ENCODE measurements around the gene ZNG1B.
"Not testable (repeated sequence)": the region's sequence is repeated elsewhere in the genome, so short reads cannot be mapped to it uniquely, and the experiment has no call there.

DNA sequence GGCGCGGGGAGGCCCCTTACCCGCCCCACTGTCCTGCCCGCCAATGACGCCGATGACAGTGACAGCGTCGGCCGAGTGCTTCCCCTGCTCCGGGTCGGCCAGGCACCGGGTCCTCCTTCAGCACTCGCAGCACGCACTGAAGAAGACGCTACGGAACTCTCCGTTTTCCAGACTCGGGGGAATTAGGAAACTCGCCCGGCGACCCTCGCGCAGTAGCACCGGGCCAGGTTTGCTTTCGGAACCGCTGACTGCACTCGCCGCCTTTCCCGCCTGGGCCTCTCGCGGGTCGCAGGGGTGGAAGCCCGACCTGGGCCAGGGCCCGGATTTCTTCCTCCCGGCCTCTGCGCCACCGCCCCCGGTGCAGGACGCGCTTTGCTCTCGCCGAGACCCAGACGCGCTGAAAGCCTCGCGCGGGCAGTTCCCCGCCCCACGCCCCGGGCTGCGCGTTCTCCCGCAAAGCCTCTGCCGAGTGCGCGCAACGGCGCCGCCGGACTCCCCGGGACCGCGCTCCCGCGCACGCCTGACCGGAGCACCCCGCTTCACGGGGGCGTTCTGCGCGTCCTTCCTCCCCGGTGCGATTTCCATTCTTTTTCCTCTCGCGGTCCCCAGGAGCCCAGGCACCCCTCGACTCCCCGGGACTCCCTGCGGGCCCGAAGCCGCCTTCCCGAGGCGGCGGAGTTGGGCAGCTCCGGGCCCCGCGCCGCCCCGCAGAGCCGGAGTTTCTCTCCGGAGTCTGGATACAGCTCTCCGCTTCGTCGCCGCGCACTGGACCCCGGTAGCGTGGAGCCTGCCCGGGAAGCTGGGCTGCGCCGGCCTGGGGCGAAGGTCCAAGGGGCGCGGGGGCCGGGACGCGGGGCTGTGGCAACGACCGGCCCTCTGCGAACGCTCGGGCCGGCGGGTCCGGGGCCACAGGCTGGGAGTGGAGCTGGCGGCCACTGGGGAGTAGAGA is 65.9 kb downstream of the ZNG1B start:
- TF ChIP-seq EZH2 (conservative IDR thresholded peaks at IDR 0.05; ENCODE audit: low read depth, low read length); YY1 (IDR thresholded peaks at IDR 0.05; ENCODE audit: insufficient read depth, insufficient replicate concordance, low read depth, low read length); CBFB (CRISPR knock-in tag; IDR thresholded peaks at IDR 0.05); BHLHE40 (IDR thresholded peaks at IDR 0.05; ENCODE audit: low read length); ARID2 (CRISPR knock-in tag; IDR thresholded peaks at IDR 0.05; ENCODE audit: borderline replicate concordance): not testable (repeated sequence)
- TF ChIP-seq, protein P1, sequence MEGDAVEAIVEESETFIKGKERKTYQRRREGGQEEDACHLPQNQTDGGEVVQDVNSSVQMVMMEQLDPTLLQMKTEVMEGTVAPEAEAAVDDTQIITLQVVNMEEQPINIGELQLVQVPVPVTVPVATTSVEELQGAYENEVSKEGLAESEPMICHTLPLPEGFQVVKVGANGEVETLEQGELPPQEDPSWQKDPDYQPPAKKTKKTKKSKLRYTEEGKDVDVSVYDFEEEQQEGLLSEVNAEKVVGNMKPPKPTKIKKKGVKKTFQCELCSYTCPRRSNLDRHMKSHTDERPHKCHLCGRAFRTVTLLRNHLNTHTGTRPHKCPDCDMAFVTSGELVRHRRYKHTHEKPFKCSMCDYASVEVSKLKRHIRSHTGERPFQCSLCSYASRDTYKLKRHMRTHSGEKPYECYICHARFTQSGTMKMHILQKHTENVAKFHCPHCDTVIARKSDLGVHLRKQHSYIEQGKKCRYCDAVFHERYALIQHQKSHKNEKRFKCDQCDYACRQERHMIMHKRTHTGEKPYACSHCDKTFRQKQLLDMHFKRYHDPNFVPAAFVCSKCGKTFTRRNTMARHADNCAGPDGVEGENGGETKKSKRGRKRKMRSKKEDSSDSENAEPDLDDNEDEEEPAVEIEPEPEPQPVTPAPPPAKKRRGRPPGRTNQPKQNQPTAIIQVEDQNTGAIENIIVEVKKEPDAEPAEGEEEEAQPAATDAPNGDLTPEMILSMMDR (CRISPR knock-in tag; IDR thresholded peaks at IDR 0.05), result not testable (repeated sequence)
- TF ChIP-seq, protein P2, sequence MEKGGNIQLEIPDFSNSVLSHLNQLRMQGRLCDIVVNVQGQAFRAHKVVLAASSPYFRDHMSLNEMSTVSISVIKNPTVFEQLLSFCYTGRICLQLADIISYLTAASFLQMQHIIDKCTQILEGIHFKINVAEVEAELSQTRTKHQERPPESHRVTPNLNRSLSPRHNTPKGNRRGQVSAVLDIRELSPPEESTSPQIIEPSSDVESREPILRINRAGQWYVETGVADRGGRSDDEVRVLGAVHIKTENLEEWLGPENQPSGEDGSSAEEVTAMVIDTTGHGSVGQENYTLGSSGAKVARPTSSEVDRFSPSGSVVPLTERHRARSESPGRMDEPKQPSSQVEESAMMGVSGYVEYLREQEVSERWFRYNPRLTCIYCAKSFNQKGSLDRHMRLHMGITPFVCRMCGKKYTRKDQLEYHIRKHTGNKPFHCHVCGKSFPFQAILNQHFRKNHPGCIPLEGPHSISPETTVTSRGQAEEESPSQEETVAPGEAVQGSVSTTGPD (CRISPR knock-in tag; IDR thresholded peaks at IDR 0.05), result not testable (repeated sequence)
